Measurements from ENCODE around the gene CRYZL1. TPM values are rescaled to one million over a fixed set of nuclear protein-coding genes. Genes with fewer than 3 reads are reported as not detected.
"Not testable (repeated sequence)": the region's sequence is repeated elsewhere in the genome, so short reads cannot be mapped to it uniquely, and the experiment has no call there.

The CRYZL1 gene
- total RNA-seq, 1 donor from 2014 or later, result 32.2 TPM

DNA sequence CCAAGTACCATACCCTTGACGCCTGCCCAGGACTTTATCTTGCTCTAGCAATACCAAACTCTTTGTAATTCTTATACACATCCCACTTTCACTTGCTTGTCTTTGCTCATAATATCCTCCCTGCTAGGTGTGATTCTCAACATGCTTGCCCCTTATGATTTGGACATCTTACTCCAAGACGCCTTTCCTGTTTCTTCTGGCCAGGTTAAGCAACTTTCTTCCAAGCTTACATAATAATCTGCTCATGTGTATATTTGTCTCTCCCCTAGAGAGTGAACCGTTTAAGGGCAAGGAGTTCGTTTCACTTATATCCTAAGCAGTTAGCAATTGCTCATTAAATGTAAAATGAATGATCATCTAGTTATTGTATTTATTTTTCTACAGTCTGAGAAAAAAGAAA is 21.8 kb downstream of the CRYZL1 start:
- Mint-ChIP-seq H3K4me1 (ENCODE audit: unreplicated experiment) (no peaks in the 10 kb centered on the region), H3K27me3 (ENCODE audit: unreplicated experiment) (peaks cover 6% of the 10 kb centered on the region), H3K4me3 (ENCODE audit: unreplicated experiment) (no peak overlapping the region), H3K36me3 (ENCODE audit: low read depth, unreplicated experiment) (peaks cover 28% of the 10 kb centered on the region), H3K9me3 (ENCODE audit: unreplicated experiment) (no peaks in the 10 kb centered on the region), H3K27ac (ENCODE audit: unreplicated experiment) (no peak overlapping the region)
- DNase-seq (ENCODE audit: low spot score), result no peak
- no peak for TF ChIP-seq CTCF (IDR thresholded peaks at IDR 0.05; ENCODE audit: unreplicated experiment)

DNA sequence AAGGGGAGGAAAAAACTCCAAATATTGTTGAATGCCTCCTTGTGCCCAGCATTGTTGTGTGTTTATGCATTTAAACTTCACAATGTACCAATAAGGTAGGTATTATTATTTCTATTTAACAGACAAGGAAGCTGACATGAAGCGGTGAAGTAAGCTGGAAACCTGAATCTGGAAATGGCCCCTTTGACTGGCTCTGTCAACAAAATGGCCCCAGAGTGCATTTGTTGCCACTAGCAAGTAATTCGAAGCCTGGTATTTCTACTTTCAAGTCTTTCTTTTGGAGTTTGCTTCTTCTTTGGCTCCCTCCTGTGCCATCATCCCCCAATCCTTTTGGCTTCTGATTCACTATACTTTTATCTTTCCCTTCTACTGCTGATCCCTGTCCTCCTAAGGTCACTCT is 23.1 kb downstream of the CRYZL1 start:
- H3K27ac Mint-ChIP-seq (ENCODE audit: unreplicated experiment), result no peak overlapping the region
- peaks cover 4% of the 10 kb centered on the region for H3K27me3 Mint-ChIP-seq (ENCODE audit: unreplicated experiment)
- DNase-seq (ENCODE audit: low spot score), result no peak
- H3K36me3 Mint-ChIP-seq (ENCODE audit: low read depth, unreplicated experiment), result peaks cover 31% of the 10 kb centered on the region
- no peaks in the 10 kb centered on the region for H3K9me3 Mint-ChIP-seq (ENCODE audit: unreplicated experiment)
- H3K4me3 Mint-ChIP-seq (ENCODE audit: unreplicated experiment), result no peak overlapping the region
- no peak for TF ChIP-seq CTCF (IDR thresholded peaks at IDR 0.05; ENCODE audit: unreplicated experiment)
- H3K4me1 Mint-ChIP-seq (ENCODE audit: unreplicated experiment), result no peaks in the 10 kb centered on the region

DNA sequence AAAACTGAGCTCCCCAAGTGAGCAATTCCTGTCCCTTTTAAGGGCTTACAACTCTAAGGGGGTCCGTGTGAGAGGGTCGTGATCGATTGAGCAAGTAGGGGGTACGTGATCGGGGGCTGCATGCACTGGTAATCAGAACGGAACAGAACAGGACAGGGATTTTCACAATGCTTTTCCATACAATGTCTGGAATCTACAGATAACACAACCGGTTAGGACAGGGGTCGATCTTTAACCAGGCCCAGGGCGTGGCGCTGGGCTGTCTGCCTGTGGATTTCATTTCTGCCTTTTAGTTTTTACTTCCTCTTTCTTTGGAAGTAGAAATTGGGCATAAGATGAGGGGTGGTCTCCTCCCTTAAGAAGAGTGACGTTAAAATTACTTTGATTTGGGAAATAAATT is 24.0 kb downstream of the CRYZL1 start:
- H3K27ac Mint-ChIP-seq (ENCODE audit: unreplicated experiment); H3K9me3 Mint-ChIP-seq (ENCODE audit: unreplicated experiment); DNase-seq (ENCODE audit: low spot score); H3K27me3 Mint-ChIP-seq (ENCODE audit: unreplicated experiment); H3K4me1 Mint-ChIP-seq (ENCODE audit: unreplicated experiment): not testable (repeated sequence)
- Mint-ChIP-seq H3K36me3 (ENCODE audit: low read depth, unreplicated experiment) (peaks cover 33% of the 10 kb centered on the region), H3K4me3 (ENCODE audit: unreplicated experiment) (peak overlapping the region; percentile 44)

DNA sequence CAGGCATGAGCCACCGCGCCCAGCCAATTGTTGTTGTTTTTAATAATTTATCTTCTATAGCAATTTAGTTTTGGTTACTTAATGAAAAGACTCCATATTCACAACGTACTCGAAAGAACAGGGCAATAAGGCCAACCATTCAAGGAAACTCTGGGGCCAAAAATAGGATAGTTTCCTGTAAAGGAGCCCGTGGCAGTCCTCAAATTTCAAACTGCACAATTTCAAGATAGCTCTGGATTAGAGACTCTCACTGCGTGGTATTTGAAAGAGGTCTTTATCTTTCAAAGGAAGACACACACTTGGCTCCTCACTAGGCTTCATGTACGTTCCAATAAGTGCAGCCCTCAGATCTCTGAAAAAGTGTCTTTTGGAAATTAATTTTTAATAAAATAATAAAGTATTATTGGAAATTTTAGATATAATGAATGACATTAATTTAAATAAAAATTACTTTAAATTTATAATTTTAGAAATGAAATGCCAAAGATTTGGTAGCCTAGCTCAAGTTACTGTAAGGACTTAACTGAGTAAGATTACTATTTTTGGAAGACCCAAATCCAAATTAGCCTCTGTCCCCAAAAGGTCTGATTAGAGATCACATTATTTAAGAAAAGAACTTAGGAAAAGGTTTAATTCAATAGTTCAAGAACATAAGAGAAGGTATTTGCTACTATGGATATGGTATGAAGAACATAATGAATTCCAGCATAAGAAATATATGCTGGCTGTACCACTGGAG is 30.4 kb downstream of the CRYZL1 start:
- H3K9me3 Mint-ChIP-seq (ENCODE audit: unreplicated experiment), result no peaks in the 10 kb centered on the region
- TF ChIP-seq CTCF (IDR thresholded peaks at IDR 0.05; ENCODE audit: unreplicated experiment), result no peak
- no peaks in the 10 kb centered on the region for H3K4me1 Mint-ChIP-seq (ENCODE audit: unreplicated experiment)
- no peak overlapping the region for H3K4me3 Mint-ChIP-seq (ENCODE audit: unreplicated experiment)
- peaks cover 5% of the 10 kb centered on the region for H3K36me3 Mint-ChIP-seq (ENCODE audit: low read depth, unreplicated experiment)
- H3K27me3 Mint-ChIP-seq (ENCODE audit: unreplicated experiment), result no peaks in the 10 kb centered on the region
- H3K27ac Mint-ChIP-seq (ENCODE audit: unreplicated experiment), result no peak overlapping the region
- DNase-seq (ENCODE audit: low spot score), result no peak

- H3K27me3 Mint-ChIP-seq (ENCODE audit: unreplicated experiment), result no peaks in the 10 kb centered on the region
- DNase-seq (ENCODE audit: low spot score), result no peak
- H3K4me3 Mint-ChIP-seq (ENCODE audit: unreplicated experiment), result peak overlapping the region; percentile 8
- no peaks in the 10 kb centered on the region for H3K9me3 Mint-ChIP-seq (ENCODE audit: unreplicated experiment)
- H3K36me3 Mint-ChIP-seq (ENCODE audit: low read depth, unreplicated experiment), result peaks cover 3% of the 10 kb centered on the region
- TF ChIP-seq CTCF (IDR thresholded peaks at IDR 0.05; ENCODE audit: unreplicated experiment), result no peak
- no peaks in the 10 kb centered on the region for H3K4me1 Mint-ChIP-seq (ENCODE audit: unreplicated experiment)
- H3K27ac Mint-ChIP-seq (ENCODE audit: unreplicated experiment), result no peak overlapping the region
These were observed 33.0 kb downstream of the CRYZL1 start for GRCh38 chr21:33608559-33608958.

All from endothelial cell (in vitro differentiated cells).